NCI-H748 (cell line): Measurements from ENCODE around the gene VPS13D.

Experiments used
- DNase-seq: peaks from one replicate; lab custom pipeline; 2025; ENCODE audit not compliant: unreplicated experiment; lab: John Stamatoyannopoulos, UW

VPS13D gene

GRCh38 chr1:12417389-12417788 lies 187.6 kb downstream of the VPS13D start:
- no peak for DNase-seq

- DNase-seq, result no peak
Observed at GRCh38 chr1:12420171-12420570, 190.3 kb downstream of the VPS13D start.

- DNase-seq, result no peak
Observed at GRCh38 chr1:12422488-12422887, 192.7 kb downstream of the VPS13D start.

DNA sequence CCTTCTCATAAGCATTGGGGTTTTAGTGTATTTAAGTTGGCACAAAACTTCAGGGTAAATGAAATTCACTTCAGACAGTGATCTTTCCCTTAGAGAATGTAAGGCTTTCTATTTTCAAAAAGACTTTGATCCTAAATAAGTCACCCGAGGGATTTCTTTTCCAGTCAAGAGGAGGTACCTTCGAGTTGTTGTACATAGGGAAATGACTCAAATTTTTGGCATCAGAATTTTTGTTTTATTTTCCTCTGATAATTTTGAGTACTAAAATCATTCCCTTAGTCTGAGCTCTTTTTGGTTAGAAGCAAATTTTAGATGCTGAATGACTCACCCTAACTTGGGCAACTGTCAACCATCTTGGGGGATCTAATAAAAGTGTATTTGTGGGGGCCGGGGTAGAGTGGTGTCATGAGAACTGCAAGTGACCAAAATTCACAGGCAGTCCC lies 194.3 kb downstream of the VPS13D start:
- DNase-seq, result no peak

- DNase-seq, result no peak
Observed at GRCh38 chr1:12424793-12425192, 195.0 kb downstream of the VPS13D start.

GRCh38 chr1:12426030-12426429 lies 196.2 kb downstream of the VPS13D start:
- no peak for DNase-seq

- DNase-seq, result no peak
Observed at GRCh38 chr1:12428334-12428733, 198.5 kb downstream of the VPS13D start.

- no peak for DNase-seq
Observed at GRCh38 chr1:12430525-12430924, 200.7 kb downstream of the VPS13D start.

GRCh38 chr1:12432897-12433296 lies 203.1 kb downstream of the VPS13D start:
- no peak for DNase-seq

GRCh38 chr1:12433323-12434053 lies 203.7 kb downstream of the VPS13D start:
- no peak for DNase-seq

- no peak for DNase-seq
Observed at GRCh38 chr1:12434174-12434573, 204.3 kb downstream of the VPS13D start.

GRCh38 chr1:12434686-12435085 lies 204.9 kb downstream of the VPS13D start:
- no peak for DNase-seq

DNA sequence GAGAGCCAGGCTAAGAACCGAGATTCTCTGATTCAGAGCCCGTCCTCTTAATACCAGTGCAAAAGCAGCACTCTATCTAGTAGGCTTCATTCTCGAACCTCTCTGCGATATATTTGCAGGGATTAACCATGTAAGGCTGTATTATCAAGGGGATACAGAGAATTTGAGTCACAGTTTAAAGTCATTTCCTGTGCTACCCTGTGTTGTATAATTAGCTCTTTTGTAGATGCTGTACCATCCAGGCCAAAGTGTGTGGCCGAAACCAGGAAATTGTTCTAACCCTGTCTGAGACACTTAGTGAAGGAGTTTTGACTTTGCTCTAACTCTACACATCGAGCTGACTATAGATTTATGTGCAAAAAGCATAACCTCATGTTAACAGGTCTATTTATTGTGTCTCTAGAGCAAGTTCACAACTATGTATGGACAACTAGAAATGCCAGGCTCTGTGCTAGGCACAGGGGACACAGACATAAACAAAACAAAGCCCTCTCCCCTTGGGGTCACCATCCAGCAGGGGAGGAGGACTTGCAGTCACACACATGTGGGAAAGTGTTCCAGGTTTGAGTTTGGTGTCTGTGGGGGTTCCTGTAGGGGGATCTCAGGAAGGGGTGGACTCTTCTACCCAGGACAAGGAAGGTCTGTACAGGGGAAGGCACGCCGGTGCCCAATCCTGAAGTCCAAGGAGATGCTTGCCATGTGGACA lies 206.0 kb downstream of the VPS13D start:
- no peak for DNase-seq

- no peak for DNase-seq
Observed at GRCh38 chr1:12436345-12436658, 206.5 kb downstream of the VPS13D start.

- no peak for DNase-seq
Observed at GRCh38 chr1:12436817-12437599, 207.2 kb downstream of the VPS13D start.

- no peak for DNase-seq
Observed at GRCh38 chr1:12437629-12438028, 207.8 kb downstream of the VPS13D start.

DNA sequence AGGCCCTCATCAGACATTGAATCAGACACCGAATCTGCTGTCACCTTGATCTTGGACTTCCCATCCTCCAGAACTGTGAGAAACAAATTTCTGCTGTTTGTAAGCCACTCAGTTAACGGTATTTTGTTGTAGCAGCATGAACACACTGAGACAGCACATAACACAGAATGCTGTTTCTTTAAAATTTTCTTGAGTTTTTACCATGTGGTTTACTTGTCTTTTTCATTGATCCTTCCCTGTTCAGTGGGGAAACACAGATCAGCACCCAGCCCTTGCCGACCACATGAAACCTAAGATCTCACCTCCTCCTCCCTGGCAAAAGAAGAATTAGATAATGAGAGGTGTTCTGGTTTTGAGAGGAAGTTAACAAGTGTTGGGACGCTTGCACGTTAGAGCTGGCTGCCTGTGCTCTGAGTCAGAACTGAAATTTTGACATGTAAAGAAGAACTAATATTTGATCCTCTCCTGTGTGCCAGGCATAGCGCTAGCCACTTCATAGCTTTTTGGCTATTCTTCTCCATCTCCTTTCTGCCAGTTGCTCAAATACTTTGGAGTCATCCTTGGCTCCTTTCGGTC lies 208.6 kb downstream of the VPS13D start:
- DNase-seq, result no peak

DNA sequence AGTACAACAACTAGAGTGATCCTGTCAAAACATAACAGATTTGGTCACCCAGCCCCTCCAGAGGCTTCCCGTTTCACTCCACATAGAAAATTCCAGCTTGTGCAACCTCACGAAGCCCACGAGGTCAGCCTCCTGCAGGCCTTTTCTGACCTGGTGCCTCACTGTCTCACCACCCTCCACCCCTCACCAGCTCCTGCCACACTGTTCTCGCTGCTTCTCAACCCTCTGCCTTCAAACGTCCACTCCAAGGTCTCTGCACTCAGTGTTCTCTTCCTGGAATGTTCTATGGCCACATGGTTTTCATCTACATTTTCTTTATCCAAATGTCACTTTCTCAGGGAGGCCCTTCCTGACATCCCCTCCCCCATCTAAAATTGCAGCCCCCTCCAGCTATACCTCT lies 209.2 kb downstream of the VPS13D start:
- no peak for DNase-seq

- DNase-seq, result no peak
Observed at GRCh38 chr1:12441414-12442105, 211.7 kb downstream of the VPS13D start.

DNA sequence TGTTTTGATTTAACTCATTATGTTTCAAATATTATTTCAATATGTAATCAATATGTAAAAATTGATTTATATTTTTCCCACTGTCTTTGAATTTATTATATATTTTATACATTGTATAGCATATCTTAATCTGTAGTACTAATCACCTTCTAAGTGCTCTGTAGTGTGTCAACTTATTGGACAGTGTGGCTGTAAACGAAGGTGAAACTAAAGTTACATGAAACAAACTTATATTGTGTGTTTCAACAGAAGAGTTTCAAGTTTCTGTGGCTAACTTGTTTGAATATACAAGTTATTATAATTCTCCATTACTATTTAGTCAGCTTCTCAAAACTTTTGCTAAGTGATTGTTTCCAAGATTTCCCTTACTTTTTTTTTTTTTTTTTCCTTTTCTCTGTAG lies 212.4 kb downstream of the VPS13D start:
- no peak for DNase-seq

DNA sequence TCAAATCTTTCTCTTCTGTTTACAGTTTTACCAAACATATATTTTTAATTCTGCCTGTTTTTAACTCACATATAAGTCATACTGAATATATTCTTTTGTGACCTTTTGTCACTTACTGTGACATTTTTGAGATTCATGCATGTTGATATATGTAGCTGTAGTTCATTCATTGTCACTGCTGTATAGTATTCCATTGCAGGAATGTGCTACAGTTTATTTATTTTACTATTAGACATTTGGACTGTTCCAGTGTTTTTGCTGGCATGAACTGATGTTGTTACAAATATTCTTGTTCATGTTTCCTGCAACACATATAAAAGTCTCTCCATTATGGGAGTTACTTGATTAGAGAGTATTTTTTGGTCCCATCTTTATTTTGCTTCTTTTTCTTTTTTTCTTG lies 213.3 kb downstream of the VPS13D start:
- DNase-seq, result no peak
